RWPE2 (cell line): ENCODE data around the gene INAFM2.

Experiments used
- ATAC-seq: fragments of 200-7000 bp; cut with Tn5 transposase; 3 replicates; pipeline ENCODE4 v1.9.1; 2021; ENCODE audit warnings: low read depth
- DNase-seq: peaks from one replicate; pipeline ENCODE4 v3.0.0-alpha.2; 2020; ENCODE audit warnings: low spot score
- H3K27ac ChIP-seq: fragments of 450-650 bp; 2 replicates; pipeline ENCODE4 v1.5.1; 2017; ENCODE audit warnings: mild to moderate bottlenecking; ENCODE audit not compliant: poor library complexity, severe bottlenecking
- H3K27me3 ChIP-seq: fragments of 250-450 bp; sonication (Bioruptor Pico); 2 replicates; pipeline ENCODE4 v1.5.1; 2021; ENCODE audit warnings: mild to moderate bottlenecking, moderate library complexity; ENCODE audit not compliant: insufficient read depth, poor library complexity, severe bottlenecking
- H3K36me3 ChIP-seq: fragments of 250-450 bp; sonication (Bioruptor Pico); 2 replicates; pipeline ENCODE4 v1.5.1; 2020; ENCODE audit warnings: low read depth, mild to moderate bottlenecking, moderate library complexity
- H3K4me1 ChIP-seq: fragments of 250-450 bp; sonication (Bioruptor Pico); 2 replicates; pipeline ENCODE4 v1.5.1; 2021; ENCODE audit warnings: mild to moderate bottlenecking, moderate library complexity; ENCODE audit not compliant: insufficient read depth, poor library complexity, severe bottlenecking
- H3K4me3 ChIP-seq: fragments of 250-450 bp; sonication (Bioruptor Pico); 2 replicates; pipeline ENCODE4 v1.5.1; 2021; ENCODE audit warnings: mild to moderate bottlenecking, moderate library complexity; ENCODE audit not compliant: severe bottlenecking
- H3K9me3 ChIP-seq: fragments of 250-450 bp; sonication (Bioruptor Pico); 2 replicates; pipeline ENCODE4 v1.5.1; 2021; ENCODE audit warnings: mild to moderate bottlenecking, moderate library complexity; ENCODE audit not compliant: severe bottlenecking
- CTCF ChIP-seq: fragments of 450-650 bp; IDR thresholded peaks from one replicate; pipeline ENCODE4 v1.5.1; 2017; ENCODE audit warnings: mild to moderate bottlenecking, moderate library complexity; ENCODE audit not compliant: poor library complexity, severe bottlenecking

The INAFM2 gene

DNA sequence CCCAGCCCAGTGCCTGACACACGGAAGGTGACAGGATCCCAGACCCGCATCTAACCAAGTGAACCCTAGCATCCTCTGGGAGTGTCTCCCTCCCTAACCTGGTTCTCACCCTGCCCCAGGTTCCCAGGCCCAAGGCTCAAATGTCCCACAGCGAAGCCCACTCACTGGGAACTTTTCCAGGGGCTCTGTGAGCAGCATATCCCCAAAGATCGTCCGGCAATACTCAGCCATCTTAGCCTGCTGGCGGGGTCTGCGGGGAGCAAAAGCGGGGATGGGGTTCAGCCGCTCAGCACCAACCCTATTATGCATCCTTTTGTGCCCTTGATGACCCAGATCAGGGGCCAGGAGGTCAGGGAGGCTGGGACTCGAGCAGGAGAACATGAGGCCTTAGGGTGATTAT is 26.1 kb upstream of the INAFM2 start:
- Histone ChIP-seq H3K4me1 (no peaks in the 10 kb centered on the region), H3K9me3 (peaks cover 4% of the 10 kb centered on the region), H3K4me3 (no peak overlapping the region), H3K36me3 (no peaks in the 10 kb centered on the region), H3K27me3 (no peaks in the 10 kb centered on the region), H3K27ac (no peak overlapping the region)
- peak; percentile 52 for DNase-seq
- ATAC-seq, result no peak
- no peak for TF ChIP-seq CTCF

GRCh38 chr15:40298216-40298935 is 25.1 kb upstream of the INAFM2 start:
- H3K27me3 ChIP-seq, result no peaks in the 10 kb centered on the region
- H3K4me1 ChIP-seq, result no peaks in the 10 kb centered on the region
- H3K9me3 ChIP-seq, result peaks cover 4% of the 10 kb centered on the region
- H3K4me3 ChIP-seq, result no peak overlapping the region
- H3K36me3 ChIP-seq, result no peaks in the 10 kb centered on the region
- no peak overlapping the region for H3K27ac ChIP-seq
- TF ChIP-seq CTCF, result no peak
- ATAC-seq (no peak), DNase-seq (peak; percentile 71)

DNA sequence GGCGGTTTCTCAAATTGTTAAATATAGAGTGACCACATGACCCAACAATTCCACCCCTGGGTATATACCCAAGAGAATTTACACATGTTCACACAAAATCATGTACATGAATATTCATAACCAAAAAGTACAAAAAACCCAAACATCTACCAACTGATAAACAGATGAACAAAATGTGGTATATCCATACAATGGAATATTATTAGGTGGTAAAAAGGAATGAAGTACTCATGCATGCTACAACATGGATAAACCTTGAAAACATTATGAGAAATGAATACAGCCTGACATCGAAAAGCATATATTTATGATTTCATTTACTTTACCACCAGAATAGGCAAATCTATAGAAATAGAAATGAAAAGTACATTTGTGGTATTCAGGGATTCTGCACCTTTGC is 23.1 kb upstream of the INAFM2 start:
- no peaks in the 10 kb centered on the region for H3K27me3 ChIP-seq
- peaks cover 4% of the 10 kb centered on the region for H3K9me3 ChIP-seq
- no peak for TF ChIP-seq CTCF
- H3K4me1 ChIP-seq, result no peaks in the 10 kb centered on the region
- H3K36me3 ChIP-seq, result no peaks in the 10 kb centered on the region
- no peak overlapping the region for H3K4me3 ChIP-seq
- DNase-seq (no peak), ATAC-seq (no peak)
- no peak overlapping the region for H3K27ac ChIP-seq

- no peaks in the 10 kb centered on the region for H3K36me3 ChIP-seq
- no peak for TF ChIP-seq CTCF
- H3K4me3 ChIP-seq, result no peak overlapping the region
- no peak overlapping the region for H3K27ac ChIP-seq
- H3K4me1 ChIP-seq, result no peaks in the 10 kb centered on the region
- DNase-seq (peak; percentile 15), ATAC-seq (no peak)
- no peaks in the 10 kb centered on the region for H3K27me3 ChIP-seq
- peaks cover 4% of the 10 kb centered on the region for H3K9me3 ChIP-seq
These were observed 22.7 kb upstream of the INAFM2 start for GRCh38 chr15:40300771-40301170.

DNA sequence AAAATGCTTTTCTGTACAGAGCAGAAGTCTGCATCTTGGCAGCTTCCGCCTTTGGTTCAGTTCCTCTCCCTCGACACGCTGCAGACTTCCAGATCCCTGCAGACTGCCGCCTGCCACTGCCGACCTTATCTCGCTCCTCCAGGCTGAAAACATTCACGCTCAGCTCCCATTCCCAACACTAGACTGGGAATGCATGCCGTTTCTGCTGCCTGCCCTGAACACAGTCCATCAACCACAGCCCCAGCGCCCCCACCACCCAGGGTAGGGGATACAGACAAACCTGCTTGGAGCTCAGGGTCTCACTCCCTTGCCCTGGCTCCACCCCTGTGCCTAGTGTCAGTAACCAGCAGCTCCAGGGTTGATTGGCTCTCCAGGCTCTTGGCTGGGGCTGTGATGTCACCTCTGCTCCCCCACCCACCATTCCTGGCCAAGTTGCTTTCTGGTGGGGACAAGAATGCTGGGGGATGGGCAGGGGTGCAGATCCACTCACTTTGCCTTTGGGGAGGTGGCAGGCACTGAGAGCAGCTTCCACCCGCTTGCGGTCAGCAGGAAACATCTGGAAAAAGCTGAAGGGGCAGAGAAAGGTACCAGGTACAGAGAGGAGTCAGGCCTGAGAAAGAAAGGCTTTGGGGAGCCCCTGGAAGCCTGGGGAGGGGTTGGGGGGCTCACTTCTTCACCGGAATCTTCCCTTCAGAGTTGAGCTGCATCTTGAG is 21.9 kb upstream of the INAFM2 start:
- DNase-seq (peak; percentile 71), ATAC-seq (no peak)
- H3K4me3 ChIP-seq, result no peak overlapping the region
- H3K4me1 ChIP-seq, result no peaks in the 10 kb centered on the region
- H3K36me3 ChIP-seq, result no peaks in the 10 kb centered on the region
- no peak overlapping the region for H3K27ac ChIP-seq
- peaks cover 4% of the 10 kb centered on the region for H3K9me3 ChIP-seq
- TF ChIP-seq CTCF, result no peak
- H3K27me3 ChIP-seq, result no peaks in the 10 kb centered on the region
